Right renal pelvis (tissue), 4 donors: Measurements from ENCODE around the gene SLC38A6. TPM values are rescaled to one million over a fixed set of nuclear protein-coding genes. Genes with fewer than 3 reads are reported as not detected.

Source experiments
- DNase-seq, 4 donors: peaks; one replicate each; pipeline ENCODE4 v3.0.0-alpha.2; 2013; ENCODE audit warnings: low read depth in 4 of 4, low spot score in 3 of 4, missing footprints in 1 of 4
- polyA plus RNA-seq, 4 donors: library from polyadenylated mRNA; unstranded; fragments of 120-200 nt; gene quantifications; one replicate each; pipeline ENCODE4 v1.2.1, GENCODE V29; 2013; ENCODE audit not compliant: insufficient read length in 4 of 4

SLC38A6 gene
- polyA plus RNA-seq, 4 donors = 17.1 to 23.2 (median 22.0) TPM

DNA sequence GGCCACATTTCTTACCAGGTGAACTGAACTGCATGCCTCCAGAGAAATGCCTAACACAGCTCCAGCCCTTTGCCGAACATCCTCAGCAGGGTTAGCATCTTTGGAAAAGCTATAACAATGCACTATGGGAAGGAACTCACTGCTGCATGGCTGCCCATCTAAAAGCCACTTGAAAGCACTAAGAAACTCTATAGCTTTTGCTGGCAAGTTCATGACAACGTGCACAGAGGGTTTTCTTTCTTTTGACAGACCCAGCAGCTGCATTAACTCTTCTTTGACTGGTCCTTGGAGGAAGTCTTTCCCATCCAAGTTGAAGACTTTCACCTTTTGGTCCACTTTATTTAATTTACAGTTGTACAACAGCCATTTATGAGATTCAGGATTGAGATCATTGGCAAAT lies 5.5 kb upstream of the SLC38A6 start:
- DNase-seq = no peak

DNA sequence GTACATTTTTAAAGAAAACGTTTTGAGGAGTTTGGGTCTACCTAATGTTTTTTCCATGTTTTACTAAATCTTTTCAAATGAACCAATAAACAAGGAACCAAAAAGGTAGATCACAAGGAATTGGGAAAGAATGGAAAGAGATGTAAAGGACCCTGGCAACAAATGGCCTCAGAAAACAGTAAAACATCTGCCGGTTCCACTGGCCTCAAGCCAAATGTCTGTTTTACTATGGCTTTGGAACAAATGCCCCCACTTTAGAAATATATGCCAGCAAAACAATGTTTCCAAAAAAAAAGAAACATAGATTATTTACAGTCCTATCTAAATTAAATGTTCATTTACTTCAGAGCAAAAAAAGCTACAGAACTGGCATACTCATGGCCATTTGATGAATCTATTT lies 3.2 kb upstream of the SLC38A6 start:
- DNase-seq = no peak

DNA sequence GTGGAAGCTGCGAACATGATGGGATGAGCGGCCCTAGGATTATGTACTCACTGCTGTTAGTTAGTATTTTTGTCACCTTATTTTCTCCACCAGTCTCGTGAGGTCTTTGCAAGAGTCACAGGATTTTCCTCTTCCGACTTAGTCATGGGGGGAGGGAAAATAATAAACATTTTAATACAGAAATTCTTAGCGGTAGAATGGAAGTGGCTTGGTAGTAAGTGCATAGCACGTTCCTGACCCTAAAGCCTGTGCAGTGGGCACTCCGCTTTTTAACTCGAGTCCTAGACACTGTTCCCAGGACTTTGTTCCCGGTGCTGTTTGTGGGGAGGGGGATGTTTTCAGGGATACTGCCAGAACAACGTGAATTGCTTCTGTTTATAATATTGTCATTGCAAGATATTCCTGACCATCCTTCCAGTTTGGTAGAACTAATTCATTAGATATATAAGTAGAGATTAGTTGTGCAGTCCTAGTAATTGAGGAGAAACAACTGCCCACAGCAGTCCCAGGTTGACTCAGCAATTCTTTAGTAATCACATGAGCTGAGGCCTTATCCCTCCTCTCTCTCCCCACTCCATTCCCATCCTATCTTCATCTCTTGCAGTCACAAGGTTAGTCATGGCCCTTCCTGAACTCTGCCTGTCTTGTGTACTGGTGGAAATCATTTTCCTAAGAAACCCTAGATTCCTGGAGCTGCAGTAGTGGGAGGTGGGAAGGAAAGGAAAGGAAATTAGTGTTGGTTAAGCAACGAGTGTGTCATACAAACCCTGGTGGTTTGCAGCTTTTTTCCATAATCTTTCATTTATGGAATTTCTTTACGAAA lies 799 bp downstream of the SLC38A6 start:
- no peak for DNase-seq

DNA sequence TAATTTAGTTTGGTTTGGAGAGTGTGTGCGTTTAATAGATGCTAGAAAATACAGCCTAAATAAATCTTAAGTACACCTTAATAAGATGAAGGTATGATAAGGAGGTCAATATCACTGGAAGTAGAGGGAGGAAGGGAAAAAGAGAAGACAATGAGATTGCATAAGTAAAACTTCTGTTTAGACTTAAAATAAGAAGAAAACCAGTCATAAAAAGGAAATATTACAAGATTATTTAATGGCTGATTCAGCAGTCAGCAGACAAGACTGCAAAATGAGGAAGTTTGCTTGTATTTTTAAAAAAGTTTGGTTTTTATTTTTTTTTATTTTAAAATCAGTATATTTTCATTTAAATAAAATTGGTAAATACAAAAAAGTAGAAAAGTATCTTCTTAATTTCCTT lies 3.2 kb downstream of the SLC38A6 start:
- no peak for DNase-seq

DNA sequence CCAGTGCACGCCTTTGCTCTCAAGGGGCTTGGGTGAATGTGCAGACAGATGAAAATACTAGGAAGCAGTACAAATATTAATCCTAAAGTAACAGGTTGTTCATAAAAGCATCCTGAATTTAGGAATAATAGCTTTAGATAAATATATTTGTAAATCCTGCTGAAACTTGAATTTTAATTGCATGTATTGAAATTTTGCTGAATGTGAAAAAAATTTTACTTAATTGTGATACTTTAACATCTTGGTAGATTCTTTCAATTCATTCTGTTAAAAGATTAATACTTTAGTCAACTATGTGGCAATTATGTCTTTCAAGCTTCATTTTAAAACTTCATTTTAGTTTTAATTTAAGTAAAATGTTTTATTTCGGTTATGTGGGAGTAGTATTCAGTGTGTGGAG lies 5.5 kb downstream of the SLC38A6 start:
- DNase-seq = no peak

DNA sequence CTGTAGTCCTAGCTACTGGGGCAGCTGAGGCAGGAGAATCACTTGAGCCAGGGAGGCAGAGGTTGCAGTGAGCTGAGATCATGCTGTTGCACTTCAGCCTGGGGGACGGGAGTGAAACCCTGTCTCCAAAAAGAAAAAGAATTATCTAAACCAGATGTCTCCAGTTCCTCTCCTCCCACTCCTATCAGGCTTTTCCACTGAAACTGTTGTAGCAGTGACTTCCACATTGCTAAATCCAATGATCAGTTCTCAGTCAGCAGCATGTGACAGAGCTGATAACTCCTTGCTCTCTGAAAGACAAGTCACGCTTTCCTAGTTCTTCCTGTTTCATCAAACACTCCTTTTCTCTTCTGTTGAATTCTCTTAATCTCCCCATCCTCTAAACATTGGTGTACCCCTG lies 8.6 kb downstream of the SLC38A6 start:
- DNase-seq = no peak

DNA sequence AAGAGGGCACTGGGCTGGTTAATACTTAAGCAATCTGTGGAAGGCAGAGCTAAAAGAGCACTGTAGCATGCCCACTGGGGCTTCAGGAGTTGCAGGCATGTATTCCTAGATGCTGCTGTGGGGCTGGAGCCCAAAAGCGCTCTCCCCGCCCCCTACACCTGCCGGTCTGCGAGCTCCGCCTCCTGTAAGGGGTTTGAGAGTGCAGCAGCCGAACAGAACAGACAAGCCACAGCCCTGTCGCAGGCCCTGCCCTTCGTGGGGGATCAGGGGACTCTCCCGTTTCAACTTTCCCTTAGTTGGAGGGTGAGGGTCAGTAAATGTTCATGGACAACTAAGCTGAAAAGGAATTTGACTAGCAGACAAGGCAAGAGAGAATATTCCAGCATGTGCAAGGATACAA lies 17.6 kb downstream of the SLC38A6 start:
- no peak for DNase-seq

DNA sequence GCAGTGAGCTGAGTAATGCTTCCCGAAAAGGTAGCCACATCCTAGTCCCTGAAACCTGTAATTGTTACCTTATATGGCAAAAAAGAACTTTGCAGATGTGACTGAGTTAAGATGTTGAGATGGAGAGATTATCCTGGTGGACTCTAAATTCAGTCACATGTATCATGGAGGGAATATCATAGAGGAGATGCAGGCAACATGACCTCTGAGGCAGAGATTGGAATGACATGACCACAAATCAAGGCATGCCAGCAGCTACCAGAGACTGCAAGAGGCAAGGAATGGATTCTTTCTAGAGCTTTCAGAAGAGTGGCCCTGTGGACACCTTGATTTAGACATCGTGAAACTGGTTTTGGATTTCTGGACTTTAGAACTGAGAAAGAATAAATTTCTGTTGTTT lies 18.5 kb downstream of the SLC38A6 start:
- no peak for DNase-seq

DNA sequence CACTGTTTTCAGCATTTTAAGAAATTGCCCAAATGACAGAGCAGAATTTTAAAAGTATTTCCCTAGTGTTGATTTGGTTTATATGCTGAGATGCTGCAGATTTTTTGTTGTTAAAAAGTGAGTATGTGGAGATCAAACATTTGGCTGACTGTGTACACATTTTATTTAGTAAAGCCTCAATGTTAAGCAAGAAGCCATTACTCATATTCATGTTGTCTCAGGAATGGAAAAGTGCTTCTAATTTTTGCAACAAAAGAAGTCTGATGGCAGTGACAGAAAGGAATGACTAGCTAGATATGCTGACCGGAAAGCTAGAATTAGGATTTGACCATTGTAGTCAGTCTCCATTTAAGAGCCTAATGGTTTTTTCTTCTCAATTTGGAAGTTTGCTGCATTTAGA lies 22.5 kb downstream of the SLC38A6 start:
- no peak for DNase-seq

DNA sequence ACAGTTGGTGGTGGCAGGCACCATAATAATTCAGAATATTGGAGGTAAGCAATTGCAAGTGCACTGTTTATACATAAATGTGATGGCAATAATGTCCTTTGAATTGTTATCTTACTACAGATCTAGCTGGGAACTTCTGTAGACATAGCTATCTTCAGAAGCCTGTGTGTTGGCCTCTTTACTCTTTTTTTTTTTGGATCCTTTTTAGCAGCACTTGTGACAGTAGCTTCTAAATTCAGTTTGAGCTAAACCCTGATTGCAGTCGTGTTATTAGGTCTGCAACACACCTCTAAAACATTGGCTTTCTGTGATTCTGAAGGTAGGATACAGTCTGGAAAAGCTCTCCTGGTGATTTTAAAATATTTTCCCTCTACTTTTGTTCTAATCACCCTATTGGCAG lies 38.5 kb downstream of the SLC38A6 start:
- no peak for DNase-seq

DNA sequence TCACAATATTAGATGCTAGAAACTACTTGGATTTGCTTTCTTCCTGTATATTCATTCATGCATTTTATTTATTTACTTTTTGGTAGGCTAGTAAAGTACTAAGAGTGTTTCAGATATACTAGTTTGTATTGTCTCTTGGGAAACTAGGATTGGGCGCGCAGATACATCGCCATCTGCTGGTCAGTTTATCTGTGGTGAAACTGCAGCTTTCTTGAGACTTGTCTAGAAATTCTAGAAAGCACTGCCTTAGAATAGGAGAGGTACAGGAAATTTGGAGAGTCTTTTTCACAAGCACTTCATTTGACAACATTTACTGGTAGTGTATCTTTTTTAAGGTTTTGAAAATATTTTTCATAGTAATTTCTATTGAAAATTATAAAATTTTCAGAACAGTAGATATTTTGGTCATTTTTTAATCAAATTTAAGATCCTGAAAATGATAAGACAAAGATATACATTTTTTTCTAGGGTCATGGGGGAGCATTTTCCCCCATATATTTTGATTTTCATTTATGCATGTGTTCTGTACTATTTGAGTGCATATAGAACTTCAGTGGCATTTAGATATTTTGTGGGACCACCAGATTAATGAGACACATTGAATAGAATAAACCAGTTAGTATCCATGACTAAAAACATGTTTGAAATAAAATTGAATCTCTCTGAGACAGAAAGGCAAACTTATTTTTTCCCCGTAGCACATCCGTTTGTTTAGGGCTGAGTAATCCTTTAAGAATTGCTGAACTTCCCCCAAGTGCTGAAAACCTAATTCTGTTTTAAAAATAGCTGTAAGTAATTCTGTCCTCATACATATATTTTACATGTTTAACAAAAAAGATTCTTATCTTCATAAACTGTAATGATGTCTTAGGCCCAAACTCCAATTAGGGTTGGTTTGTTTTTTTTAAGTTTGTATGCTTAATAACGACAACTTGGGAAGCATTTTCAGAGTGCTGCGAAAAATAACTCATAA lies 44.5 kb downstream of the SLC38A6 start:
- DNase-seq = peak; percentile 39 to 60 (median 46)

DNA sequence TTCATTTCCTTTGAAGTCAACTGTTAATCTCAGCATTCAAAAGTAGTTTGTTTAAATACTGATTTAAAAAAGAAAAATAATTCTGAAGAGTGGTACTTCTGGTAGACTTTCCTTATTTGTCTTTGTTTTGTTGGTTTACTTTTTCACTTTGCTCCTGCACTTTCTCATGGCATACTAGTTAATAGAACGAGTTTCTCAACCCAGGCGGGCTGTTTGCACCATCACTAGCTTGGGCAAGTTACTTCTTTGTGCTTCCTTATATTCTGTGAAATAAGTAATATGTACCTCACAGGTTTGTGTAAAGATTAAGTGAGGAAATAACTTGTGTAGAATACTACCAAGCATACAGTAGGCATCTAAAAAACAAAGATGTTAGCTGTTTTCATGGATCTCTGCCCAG lies 45.5 kb downstream of the SLC38A6 start:
- DNase-seq = no peak

DNA sequence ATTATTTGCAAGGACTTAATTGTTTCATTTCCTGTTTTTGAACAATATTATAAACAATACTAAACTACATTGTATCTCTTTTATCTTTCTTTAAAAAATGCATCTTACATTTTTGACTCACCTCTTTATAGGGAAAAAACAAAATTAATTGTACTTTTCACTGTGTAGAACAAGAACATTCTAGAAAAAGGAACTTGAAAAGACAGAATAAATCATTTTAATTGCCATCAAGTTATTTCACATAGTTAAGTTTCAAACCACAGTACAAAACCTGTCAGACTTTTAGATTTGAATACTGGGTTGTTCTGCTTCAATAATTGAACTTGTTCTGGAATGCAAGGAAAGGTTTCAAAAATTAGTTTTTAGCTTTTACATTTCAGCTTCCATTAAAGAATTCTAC lies 50.0 kb downstream of the SLC38A6 start:
- DNase-seq = no peak

DNA sequence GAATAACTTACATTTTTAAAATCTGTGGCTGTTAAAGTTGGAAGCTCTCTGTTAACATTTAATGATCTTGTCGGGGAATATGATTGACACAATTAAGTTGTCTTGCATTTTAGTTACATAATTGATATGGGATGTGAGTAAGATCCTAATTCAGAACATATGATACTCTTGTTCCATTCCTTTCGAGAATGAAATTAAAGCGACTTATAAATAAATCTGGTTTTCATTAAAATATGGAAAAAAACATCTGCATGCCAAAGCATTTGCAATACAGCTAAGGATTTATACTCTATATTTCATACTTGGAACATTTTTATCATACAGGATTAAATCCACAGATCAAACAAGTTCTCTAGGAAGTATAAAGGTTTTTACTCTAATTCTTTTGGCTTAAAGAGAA lies 52.0 kb downstream of the SLC38A6 start:
- DNase-seq = no peak

DNA sequence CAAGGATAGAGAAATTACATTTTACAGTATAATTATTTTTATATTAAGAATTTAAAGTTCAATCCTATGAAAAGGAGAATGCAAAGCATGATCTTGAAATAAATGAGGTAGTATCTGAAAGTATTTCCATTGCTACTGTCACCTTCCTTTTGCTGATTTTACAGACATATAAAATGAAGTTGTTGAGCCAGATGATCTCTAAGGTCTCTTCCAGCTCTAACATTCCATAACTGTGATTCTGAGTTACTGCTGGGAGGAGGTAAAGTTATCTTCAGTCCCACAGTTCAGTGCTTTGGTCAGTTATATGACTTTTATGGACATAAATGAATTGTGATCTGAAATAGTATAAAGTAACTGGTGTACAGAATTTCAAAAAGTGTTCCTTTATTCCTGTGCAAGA lies 52.8 kb downstream of the SLC38A6 start:
- DNase-seq = no peak

DNA sequence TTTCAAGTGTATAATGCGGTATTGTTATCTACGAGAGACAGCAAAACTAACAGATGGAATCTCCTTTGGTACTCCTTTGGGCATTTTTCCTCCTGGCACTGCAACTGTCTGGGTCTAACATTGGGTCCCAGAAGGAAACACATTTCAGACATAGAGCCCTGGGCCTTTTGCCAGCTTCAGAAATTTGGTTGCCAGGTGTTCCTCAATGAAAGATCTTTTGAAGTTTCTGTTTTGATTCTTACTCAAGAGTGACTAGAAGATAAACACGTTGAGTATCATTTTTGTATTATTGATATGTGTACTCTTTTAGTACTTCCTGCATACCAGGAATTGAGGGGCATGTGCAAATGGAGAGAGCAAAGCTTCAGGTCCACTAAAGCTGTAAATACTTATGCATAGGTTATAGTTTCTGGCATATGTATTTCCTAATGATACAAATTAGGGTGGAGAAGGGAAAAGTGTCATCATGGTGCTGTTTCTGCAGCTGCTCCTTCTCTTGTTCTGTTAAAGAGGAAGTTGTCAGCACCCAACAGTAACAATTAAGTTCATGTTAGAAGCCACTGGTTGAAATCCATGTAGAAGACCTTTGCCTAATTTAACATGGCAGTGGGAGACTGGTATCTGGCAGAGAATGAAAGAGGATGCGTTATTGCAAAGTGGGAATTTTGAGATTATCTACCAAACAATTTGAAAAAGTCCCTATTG lies 53.5 kb downstream of the SLC38A6 start:
- DNase-seq = no peak

DNA sequence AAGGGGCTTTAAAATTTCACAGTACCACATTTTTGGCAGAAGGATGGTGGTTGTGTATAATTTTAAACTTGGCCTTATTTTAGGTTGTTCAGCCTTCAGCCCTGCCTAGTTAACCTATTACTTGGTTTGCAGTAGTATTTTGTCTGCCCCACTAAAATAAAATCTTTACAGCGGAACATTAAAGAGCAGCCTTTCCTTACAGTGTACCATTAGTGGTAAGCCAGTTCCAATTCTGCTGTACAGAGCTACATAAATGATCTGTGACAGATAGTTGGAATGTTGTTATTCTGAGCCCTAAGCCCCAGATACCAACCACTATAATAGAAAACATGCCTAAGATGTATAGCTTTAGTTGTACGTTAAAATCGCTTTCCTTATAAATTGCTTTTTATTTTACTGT lies 56.2 kb downstream of the SLC38A6 start:
- no peak for DNase-seq

DNA sequence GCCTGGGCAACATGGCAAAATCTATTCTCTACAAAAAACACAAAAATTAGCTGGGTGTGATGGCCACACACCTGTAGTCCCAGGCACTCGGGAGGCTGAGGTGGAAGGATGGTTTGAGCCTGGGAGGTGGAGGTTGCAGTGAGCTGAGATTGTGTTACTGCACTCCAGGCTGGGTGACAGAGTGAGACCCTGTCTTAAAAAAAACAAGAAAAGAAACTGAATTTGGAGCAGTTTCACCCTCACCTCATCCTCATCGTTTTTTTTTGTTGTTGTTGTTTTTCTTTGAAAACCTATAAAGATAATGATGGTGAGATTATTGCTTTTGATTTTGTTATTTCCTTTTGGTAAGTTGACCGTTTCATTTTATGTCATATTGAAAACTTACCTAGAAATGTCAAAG lies 60.7 kb downstream of the SLC38A6 start:
- no peak for DNase-seq

DNA sequence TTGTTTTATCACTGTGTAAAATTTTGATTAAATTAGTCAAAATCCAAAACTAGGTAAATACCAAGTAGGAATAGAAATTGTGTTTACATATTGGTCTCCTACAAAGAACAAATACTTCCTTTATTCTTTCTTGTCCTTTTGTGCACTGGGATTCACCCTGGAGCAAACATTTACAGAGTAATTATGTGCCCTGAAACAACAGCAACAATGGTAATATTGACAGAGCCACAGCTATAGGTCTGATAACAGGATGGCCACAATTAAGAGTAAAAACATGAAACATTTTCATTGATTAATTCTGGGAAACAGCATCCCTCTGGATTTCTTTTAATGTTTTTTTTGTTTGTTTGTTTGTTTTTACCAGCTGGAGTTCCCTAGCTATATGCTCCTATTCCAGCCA lies 61.2 kb downstream of the SLC38A6 start:
- DNase-seq = no peak

DNA sequence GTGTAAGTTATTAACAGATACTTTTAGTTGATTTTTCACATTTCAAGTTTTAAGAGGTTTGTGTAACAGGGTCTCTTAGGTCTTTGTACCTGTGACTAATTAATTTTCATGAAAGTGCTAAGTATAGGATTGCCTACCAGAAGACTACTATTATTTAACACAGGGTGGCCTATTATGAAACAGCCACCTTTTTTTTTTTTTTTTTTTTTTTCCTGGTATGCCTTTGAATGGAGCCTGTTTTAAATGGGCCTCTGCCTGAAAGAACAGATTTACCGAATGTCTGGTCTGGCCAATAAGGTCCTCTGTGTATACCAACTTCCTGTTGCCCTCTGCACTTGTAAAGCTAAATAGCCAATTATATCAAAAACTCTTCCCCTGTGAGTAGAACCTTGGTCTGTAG lies 62.5 kb downstream of the SLC38A6 start:
- no peak for DNase-seq

DNA sequence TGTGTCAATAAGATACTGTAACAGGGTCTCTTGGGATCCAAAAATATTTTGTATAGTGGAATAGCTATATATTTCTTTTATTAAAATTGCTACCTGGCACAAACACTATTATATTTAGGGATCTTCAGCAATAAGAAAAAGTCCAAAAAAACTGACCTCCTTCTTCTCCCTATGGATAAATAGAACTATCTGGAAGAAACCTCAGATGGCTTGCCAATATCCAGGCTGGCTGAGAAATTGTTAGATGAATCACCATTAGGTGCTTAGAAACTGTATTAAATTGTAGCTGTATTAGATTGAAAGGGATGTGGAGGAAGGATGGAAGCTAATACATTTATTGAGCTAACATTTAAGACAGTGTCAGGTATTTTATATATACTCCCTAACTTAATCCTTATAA lies 66.0 kb downstream of the SLC38A6 start:
- DNase-seq = no peak
